GM21619 (cell line): Measurements from ENCODE around the gene BTN1A1.

Experiments used
- ATAC-seq: cut with Tn5 transposase; IDR thresholded peaks from one replicate; pipeline ENCODE4 v1.9.1; 2021; ENCODE audit not compliant: unreplicated experiment

Gene BTN1A1

DNA sequence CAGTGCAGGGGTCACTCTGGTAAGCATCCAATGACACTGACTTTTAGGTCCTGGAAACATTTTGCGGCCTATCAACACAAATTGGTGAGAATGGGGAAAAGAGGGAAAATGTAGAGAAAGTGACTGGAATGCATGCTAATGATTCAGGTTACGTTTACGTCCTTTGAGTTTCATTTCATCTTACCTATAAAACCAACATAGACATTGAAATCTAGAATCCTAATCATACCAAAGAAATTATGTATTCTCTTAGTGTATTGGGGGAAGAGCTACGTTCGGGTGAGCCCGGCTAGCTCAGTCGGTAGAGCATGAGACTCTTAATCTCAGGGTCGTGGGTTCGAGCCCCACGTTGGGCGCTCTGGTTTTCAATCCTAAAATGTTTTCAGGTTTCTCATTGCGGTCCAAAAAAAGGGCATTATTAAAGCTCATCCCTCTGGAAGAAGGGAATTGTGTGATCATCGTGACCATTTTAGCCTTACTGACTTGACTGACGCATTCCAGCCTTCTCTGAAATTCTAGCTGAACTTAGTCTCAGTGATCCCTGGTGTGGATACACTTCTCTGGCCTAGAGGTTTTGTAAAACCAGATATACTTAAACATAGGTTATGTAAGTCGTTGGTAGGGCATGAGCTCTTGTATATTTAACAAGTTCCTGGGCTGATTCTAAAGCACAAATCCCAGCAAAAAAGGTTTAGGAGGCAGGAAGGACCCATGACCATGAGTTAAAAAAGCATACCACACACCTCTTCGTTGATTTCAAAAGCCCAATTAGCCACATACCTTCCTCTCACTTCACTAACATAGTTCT, 56.4 kb downstream of the BTN1A1 start:
- no peak for ATAC-seq
